NCI-H2081 treated with DMSO at 0.1 percent for 48 hours (cell line): ENCODE data around the gene KCNQ1.

Source experiments
- DNase-seq: peaks from one replicate; lab custom pipeline; 2025; lab: John Stamatoyannopoulos, UW

The KCNQ1 gene

DNA sequence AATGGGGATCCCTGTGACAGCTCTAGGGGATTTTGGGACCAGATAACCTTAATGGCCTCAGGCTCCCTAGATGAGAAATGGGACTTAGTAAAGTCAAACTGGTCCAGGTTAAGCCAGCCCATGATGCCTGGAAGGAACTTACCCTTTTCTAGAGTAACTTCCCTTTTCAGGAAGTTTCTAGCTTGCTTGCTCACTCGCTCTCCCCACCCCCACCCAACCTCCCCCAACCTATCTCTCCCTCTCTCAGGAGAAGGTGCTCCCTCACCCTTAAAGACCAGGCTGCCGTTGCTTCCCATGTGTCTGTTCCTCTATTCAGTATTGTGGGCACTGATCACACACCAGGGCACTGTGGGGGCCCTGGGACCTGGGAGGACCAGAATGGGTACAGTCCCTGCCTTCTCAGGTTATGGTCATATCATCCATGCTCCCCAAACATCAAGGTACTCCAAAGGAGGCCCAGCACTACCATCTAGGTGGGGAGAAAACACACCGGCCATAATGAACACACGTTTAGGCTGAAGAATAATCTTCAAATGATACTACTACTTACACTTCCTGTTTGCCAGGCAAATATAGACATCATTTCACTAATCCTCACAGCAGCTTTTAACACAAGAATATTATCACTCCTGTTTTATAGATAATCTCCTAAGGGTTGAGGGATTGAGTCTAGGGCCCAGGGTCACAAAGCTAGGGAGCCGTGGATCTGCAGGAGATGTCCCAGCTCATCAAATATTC lies 236.8 kb downstream of the KCNQ1 start:
- no peak for DNase-seq

DNA sequence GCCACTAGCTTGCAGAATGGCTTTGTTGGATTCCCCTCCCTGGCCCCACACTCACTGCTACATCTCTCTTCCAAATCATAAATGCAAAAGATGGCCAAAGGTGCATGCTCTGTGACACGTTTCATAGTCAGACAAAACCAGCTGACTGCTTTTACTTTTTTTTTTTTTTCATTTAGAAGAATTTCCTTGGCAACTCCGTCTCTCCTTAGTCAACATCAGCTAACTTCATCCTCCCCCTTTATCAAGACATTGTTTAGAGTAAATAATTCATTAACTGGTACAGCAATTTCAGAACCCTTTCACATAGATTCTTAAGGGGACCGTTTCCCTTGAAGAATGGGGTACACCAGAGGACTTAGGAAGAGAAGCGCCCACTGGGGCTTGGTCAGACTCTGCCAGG lies 239.0 kb downstream of the KCNQ1 start:
- DNase-seq: no peak

DNA sequence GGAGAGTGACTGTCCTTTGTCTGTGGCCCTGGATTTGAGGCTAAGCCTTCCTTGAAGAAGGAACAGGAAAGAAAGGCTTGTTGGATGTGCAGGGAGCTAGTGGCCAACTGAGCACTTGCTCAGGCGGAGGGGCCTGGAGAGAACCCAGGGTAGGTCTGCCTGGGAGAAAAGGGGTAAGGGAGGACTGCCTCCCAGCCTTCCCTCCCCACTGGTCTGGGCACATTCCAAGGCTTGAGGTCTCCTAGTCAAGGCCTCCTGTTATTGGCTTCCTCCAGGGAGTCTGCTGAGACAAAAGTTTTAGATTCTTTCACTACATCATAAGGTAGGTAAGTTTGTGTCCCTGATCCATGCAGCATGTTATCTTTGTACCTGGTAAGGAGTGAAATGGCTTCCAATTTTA lies 239.8 kb downstream of the KCNQ1 start:
- DNase-seq: no peak

- DNase-seq: no peak
Observed at GRCh38 chr11:2685051-2685450, 240.2 kb downstream of the KCNQ1 start.

DNA sequence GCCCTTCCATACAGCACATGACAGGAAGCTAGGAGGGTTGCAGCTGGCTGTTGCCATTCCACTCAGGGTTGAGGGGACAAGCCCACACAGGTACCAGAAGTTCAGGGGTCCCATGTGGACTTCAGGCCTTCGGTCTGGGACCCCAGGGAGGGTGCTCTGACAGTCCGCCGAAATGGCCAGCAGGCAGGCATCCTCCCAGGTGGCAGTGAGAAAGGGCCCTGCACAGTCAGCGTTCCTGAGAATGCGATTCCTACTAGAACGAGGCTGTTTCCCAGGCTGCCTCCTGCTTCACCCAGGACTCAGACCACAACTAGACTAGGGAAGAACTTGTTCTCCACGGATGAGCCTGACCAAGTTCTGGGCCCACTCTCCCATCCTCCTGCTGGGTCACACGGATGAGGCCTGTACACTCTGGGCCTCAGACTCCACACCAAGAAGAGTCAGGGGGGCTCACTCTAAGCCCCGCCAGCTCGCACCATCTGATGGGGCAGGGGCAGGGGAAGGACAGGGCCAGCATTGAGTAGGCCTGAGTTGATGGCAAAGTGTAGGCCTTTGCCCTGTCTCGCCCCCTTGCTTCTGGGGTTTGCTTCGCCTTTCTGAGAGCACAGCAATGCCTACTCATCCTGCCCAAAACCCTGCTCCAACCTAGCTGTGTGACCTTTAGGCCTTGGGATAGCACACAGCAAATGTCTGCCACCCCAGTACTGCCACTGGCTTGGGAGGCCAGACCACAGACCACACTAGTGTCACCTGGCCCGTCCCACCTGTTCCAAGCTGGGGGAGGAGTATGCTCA lies 241.0 kb downstream of the KCNQ1 start:
- no peak for DNase-seq

GRCh38 chr11:2686360-2687222 lies 241.8 kb downstream of the KCNQ1 start:
- DNase-seq: no peak

- DNase-seq: no peak
Observed at GRCh38 chr11:2687223-2687530, 242.4 kb downstream of the KCNQ1 start.

DNA sequence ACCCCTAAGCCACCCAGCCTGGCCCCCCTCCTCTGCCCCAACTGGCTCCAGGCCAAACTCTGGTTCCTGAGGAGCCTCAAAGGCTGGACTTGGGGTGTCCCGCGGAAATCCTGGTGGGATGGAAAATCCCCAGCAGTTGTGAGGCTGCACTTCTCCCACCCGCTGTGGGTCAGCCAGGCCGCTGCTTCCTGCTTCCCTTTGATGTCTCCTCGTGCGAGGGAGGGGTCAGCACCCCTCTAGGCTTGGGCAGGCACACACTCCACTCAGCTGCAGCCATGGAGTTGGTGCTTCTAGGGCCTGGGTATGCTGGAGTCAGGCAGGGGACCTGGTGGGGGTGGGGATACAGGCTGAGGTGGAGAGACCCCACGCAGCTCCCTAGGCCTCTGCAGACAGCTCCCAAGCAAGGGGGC lies 243.0 kb downstream of the KCNQ1 start:
- DNase-seq: no peak

- no peak for DNase-seq
Observed at GRCh38 chr11:2688381-2689231, 243.8 kb downstream of the KCNQ1 start.

- no peak for DNase-seq
Observed at GRCh38 chr11:2689651-2690575, 245.1 kb downstream of the KCNQ1 start.

- DNase-seq: no peak
Observed at GRCh38 chr11:2690596-2691354, 246.0 kb downstream of the KCNQ1 start.

GRCh38 chr11:2691355-2691761 lies 246.6 kb downstream of the KCNQ1 start:
- DNase-seq: no peak

DNA sequence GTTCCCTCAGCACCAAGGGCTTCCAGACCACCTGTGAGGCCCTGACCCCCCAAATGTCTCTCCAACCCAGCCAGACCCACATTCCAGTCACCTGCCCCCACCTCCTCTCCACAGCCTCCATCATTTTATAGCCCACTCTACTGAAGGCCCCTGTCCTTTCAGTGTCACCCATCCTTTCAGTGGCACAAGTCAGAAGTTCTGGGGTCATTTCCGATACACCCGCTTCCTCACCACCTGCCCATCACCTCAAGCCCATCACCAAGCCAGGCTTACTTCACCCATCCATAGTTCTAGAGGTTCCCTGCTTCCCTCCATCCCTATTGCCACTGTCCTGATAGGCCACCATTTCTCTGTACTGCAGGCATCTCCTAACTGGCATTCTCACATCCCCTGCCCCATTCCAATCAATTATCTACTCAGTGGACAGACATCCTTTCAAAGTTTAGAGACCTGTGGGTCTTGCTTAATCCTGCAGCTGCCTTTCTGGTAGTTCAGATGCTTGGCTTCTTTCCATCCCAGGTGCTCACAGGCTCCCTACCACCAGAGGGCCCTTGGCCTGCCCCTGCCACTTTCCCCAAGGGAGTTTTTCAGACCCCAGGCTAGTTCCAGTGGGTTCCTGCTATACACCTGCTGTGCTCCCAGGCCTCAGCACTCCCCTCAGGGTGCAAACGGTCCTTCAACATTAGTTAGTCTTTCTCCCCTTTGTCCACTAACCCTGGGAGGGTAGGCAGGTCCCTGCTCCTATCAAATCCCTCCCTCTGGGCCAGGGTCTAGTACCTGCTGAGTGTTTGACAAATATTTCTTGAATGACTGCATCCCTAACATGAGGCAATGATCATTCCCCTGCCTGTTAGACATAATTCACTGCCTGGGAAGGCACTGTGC lies 247.4 kb downstream of the KCNQ1 start:
- DNase-seq: no peak

- DNase-seq: no peak
Observed at GRCh38 chr11:2693271-2694261, 248.8 kb downstream of the KCNQ1 start.

- DNase-seq: no peak
Observed at GRCh38 chr11:2694495-2694894, 249.7 kb downstream of the KCNQ1 start.

DNA sequence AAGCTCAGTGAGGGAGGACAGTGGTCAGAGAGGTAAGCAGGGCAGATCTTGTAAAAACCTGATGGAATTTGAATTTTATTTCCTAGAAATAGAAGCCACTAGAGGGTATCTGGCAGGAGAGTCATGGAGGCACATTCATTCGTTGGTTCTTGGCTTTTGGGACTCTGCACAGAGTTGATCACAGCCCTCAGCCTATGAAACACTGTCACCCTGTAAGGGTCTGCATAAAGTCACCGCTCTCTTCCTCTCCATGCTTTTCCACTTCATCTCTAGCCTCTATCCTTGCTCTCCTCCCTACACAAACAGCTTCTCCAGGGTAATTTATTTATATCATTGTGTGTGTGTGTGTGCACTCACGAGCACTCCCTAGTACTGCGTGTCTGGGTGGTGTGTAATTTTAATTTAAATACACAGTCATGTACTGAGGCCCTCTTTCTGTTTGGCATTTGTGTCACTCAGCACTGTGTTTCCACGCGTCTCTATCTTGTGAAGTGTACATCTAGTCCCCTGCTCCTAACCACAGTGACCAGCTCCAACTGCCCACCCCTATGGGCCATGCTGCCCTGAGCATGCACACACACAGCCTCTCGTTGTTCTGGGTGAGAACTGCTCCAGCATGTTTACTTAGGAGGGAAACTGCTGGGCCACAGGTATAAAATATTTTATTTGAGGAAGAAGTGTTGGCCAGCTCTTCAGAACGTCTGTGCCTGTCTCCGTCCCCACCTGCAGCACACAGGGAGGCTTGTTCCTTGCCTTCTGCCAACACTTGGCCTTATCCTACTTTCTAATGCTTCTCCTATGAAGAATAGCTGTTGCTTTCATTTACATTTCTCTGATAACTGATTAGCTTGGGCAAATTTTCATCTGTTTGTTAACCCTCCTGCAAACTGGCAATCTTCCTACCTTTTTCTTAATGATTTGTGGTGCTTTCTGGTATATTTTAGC lies 250.5 kb downstream of the KCNQ1 start:
- DNase-seq: no peak

DNA sequence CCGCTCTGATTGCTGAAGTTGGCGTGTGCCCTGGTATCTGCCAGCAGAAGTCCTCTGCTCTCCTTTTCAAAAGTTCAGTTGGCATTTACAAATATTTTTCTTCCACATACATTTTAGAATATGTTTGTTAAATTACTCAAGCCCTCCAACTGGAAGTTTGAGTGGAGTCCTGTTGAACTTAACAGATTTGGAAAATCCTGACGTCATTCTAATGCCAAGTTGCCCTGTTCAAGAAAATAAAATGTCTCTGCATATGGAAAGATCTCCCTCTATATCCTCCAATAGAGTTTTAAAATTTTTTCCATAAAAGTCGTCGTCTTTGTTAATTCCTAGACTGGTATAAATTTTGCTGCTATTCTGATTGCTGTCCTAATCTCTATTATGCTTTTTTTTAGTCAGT lies 251.6 kb downstream of the KCNQ1 start:
- no peak for DNase-seq
